Measurements from ENCODE around the gene MRPL50.

GRCh38 chr9:101362450-101362849, 36.0 kb downstream of the MRPL50 start:
- TF ChIP-seq SMC3 (IDR thresholded peaks at IDR 0.05; ENCODE audit: low read depth, low read length) (no peak), GABPA (IDR thresholded peaks at IDR 0.05; ENCODE audit: low read depth) (no peak), CTCF (IDR thresholded peaks at IDR 0.05) (no peak), JUND (IDR thresholded peaks at IDR 0.05) (no peak), POLR2AphosphoS5 (IDR thresholded peaks at IDR 0.05; ENCODE audit: low read depth, low read length) (no peak), FOXM1 (IDR thresholded peaks at IDR 0.05; ENCODE audit: low read depth) (no peak), USF1 (IDR thresholded peaks at IDR 0.05; ENCODE audit: borderline replicate concordance, low read depth) (no peak), REST (IDR thresholded peaks at IDR 0.05; ENCODE audit: low read depth, low read length) (no peak), CHD2 (IDR thresholded peaks at IDR 0.05; ENCODE audit: low read length, partially characterized antibody) (no peak), MAX (IDR thresholded peaks at IDR 0.05; ENCODE audit: low read depth) (no peak), MEF2A (IDR thresholded peaks at IDR 0.05; ENCODE audit: borderline replicate concordance, low read depth) (no peak)
